Stimulated activated naive B cell treated with anti-CD40 and anti-IgM and Interleukin-4, amounts not matched to agents 10 μg/mL and 1 μg/mL and 100 μg/mL, for 72 hours (primary cell): ENCODE results near the gene TRIM26.
"Not testable (repeated sequence)": the region's sequence is repeated elsewhere in the genome, so short reads cannot be mapped to it uniquely, and the experiment has no call there.

ENCODE experiments used
- ATAC-seq, 2 donors: fragments of 150-1000 bp; cut with Tn5 transposase; replicated peaks; 2 replicates each; pipeline ENCODE4 v1.10.0; 2021; ENCODE audit warnings: moderate library complexity in 1 of 2
- DNase-seq: peaks from one replicate; pipeline ENCODE4 v3.0.0; 2021
- H3K27ac Mint-ChIP-seq: one replicate; pipeline ENCODE4 v1.8.0; 2022; ENCODE audit warnings: mild to moderate bottlenecking, mixed read lengths
- H3K27me3 Mint-ChIP-seq, 2 donors: one replicate each; pipeline ENCODE4 v1.8.0; 2022; ENCODE audit warnings: mixed read lengths in 2 of 2
- H3K36me3 Mint-ChIP-seq, 2 donors: one replicate each; pipeline ENCODE4 v1.8.0; 2022; ENCODE audit warnings: mixed read lengths in 2 of 2, mild to moderate bottlenecking in 1 of 2
- H3K4me1 Mint-ChIP-seq, 2 donors: one replicate each; pipeline ENCODE4 v1.8.0; 2022; ENCODE audit warnings: mixed read lengths in 2 of 2, mild to moderate bottlenecking in 1 of 2
- H3K4me3 Mint-ChIP-seq, 2 donors: one replicate each; pipeline ENCODE4 v1.8.0; 2022; ENCODE audit warnings: mild to moderate bottlenecking in 2 of 2, mixed read lengths in 2 of 2, moderate library complexity in 1 of 2
- H3K9me3 Mint-ChIP-seq, 2 donors: one replicate each; pipeline ENCODE4 v1.8.0; 2022; ENCODE audit warnings: mixed read lengths in 2 of 2, mild to moderate bottlenecking in 1 of 2

TRIM26 gene

DNA sequence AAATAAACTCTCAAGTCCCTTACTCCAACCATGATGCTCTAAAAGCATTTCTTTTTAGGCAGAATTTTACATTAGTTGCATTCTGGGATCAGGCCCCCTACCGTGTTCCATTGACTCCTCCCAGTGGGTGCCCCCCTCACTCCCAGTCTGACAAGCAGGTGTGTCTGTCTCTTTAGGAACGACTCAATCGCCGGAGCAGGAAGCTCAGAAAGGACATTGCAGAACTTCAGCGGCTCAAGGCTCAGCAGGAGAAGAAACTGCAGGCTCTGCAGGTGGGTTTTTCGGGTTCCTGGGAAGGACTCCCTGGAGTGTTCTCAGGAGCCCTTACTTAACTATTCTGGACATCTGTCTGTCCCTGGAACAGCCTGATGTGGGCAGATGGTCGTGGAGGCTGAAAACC lies 67.4 kb downstream of the TRIM26 start:
- no peaks in the 10 kb centered on the region for H3K36me3 Mint-ChIP-seq

DNA sequence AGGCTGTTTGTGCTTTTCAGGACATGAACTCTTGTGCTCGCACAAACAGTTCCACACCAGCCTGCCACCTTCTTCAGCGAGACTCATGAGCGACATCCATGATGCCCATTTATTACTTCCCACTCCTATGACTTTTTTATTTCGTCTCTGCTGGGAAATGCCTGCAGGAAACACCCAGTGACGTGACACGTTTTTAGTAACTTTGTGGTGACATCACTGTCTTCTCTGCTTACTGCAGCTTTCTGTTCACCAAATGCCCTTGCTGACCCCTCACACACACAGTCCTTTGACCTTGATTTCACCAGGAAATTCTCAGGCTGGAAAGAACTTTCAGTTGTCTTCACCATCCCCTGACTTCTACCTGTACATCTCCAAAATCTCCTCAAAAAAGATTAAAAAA lies 68.4 kb downstream of the TRIM26 start:
- Mint-ChIP-seq H3K27ac (no peak overlapping the region), H3K9me3 (no peaks in the 10 kb centered on the region), H3K4me3 (no peak overlapping the region), H3K27me3 (peaks cover 41 to 58% of the 10 kb centered on the region in 2 donors), H3K36me3 (no peaks in the 10 kb centered on the region), H3K4me1 (no peaks in the 10 kb centered on the region)
- DNase-seq (no peak), ATAC-seq (no peak)

More for the DNA sequence above, 67.4 kb downstream of the TRIM26 start:
- ATAC-seq: no peak
- Mint-ChIP-seq H3K4me1 (peaks cover 0 to 4% of the 10 kb centered on the region in 2 donors), H3K27me3 (peaks cover 43 to 58% of the 10 kb centered on the region in 2 donors), H3K27ac (no peak overlapping the region), H3K9me3 (no peaks in the 10 kb centered on the region), H3K4me3 (no peak overlapping the region)
- no peak for DNase-seq

DNA sequence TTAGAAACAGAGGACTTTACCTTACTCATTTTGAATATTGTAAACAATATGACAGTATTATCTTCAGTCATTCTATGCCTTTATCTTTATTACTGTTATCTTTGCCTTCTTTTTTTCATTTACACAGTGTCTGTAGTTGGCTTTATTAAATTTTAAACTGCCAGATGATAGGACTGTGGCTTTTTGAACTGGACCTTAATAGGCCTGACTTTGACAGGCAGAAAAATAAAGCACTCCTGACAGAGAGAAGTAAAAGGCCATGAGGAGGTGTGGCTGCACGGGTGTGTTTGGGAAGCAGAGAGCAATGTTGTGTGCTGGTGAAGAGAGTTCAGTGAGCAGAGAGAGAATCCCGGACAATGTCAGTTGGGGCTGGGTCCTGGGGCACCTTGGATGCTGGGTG lies 69.4 kb downstream of the TRIM26 start:
- H3K4me3 Mint-ChIP-seq: no peak overlapping the region
- no peak for DNase-seq
- no peaks in the 10 kb centered on the region for H3K4me1 Mint-ChIP-seq
- no peak overlapping the region for H3K27ac Mint-ChIP-seq
- H3K27me3 Mint-ChIP-seq: peaks cover 42 to 60% of the 10 kb centered on the region in 2 donors
- ATAC-seq: no peak
- H3K9me3 Mint-ChIP-seq: no peaks in the 10 kb centered on the region
- no peaks in the 10 kb centered on the region for H3K36me3 Mint-ChIP-seq

DNA sequence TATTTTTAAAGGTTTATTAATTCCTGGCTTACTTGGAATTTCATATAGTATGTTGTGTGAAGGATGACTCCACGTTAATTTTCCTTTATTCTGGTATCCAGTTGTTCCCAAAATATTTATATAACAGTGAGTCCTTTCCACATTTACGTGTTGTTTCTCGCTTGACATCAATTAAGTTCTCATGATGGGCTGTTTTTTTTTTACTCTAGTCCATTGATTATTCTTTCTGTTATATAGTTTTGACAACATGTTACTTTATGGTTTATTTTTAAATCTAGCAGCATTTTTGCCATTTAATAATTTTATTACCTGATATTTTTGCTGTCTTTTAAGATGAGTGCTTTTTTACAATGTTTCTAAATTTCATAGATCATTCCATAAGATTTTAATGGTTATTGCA lies 70.5 kb downstream of the TRIM26 start:
- ATAC-seq (no peak), DNase-seq (no peak)
- no peaks in the 10 kb centered on the region for H3K4me1 Mint-ChIP-seq
- H3K9me3 Mint-ChIP-seq: no peaks in the 10 kb centered on the region
- H3K27me3 Mint-ChIP-seq: peaks cover 40 to 66% of the 10 kb centered on the region in 2 donors
- no peaks in the 10 kb centered on the region for H3K36me3 Mint-ChIP-seq
- no peak overlapping the region for H3K4me3 Mint-ChIP-seq
- no peak overlapping the region for H3K27ac Mint-ChIP-seq

DNA sequence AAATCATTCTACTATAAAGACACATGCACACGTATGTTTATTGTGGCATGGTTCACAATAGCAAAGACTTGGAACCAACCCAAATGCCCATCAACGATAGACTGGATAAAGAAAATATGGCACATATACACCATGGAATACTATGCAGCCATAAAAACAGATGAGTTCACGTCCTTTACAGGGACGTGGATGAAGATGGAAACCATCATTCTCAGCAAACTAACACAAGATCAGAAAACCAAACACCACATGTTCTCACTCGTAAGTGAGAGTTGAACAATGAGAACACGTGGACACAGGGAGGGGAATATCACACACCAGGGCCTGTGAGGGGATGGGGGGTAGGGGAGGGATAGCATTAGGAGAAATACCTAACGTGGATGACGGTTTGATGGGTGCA lies 73.0 kb downstream of the TRIM26 start:
- ATAC-seq, DNase-seq, H3K9me3 Mint-ChIP-seq, H3K4me3 Mint-ChIP-seq, H3K4me1 Mint-ChIP-seq, H3K36me3 Mint-ChIP-seq, H3K27ac Mint-ChIP-seq: not testable (repeated sequence)
- peaks cover 45 to 60% of the 10 kb centered on the region in 2 donors for H3K27me3 Mint-ChIP-seq

DNA sequence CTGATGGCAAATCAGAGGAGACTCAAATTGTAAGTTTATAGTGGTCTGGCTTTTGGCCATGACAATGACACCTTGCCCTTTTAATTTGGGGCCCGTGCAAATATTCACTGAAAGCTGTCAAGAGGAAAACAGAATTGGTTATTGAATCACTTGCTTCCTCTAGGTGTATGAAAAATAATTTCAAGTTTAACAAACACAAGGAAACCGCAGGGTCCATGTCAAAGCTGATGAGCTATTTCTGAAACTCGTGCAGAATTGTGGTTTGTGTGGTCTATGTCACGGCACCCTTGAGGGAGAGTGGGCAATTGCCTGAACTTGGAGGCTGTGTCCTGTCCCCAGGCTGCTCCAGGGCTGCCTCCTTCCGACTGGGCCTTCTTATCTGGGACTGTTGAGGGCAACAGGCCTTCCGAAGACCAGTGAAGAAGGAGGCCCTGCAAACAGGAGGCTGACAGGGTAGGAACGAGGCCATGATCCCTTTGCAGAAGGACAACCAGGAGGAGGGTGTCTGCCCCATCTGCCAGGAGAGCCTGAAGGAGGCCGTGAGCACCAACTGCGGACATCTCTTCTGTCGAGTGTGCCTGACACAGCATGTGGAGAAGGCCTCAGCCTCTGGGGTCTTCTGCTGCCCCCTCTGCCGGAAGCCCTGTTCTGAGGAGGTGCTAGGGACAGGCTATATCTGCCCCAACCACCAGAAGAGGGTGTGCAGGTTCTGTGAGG lies 76.5 kb downstream of the TRIM26 start:
- Mint-ChIP-seq H3K4me3 (no peak overlapping the region), H3K36me3 (no peaks in the 10 kb centered on the region), H3K27ac (no peak overlapping the region), H3K9me3 (no peaks in the 10 kb centered on the region), H3K27me3 (peaks cover 42 to 62% of the 10 kb centered on the region in 2 donors), H3K4me1 (no peaks in the 10 kb centered on the region)
- DNase-seq (no peak), ATAC-seq (peak; percentile 23 to 38)

DNA sequence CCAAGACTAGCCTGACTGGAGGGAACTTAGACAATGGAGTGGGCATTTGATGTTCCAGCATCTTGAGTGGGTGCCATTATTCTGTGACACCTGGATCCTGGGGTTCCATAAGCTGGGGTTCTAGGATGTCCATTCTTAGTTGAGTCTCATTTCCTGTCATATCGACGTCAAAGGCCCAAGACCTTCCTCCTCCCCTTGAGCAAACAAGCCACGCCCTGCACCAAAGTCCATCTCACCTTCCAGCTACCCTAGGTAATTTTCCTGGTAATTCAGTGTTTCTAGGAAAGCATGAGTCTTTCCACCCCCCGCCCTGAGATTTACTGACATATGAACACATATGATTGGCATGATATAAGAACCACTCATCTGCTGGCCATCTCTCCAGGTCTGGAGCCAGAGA lies 77.4 kb downstream of the TRIM26 start, which contains the start of gene TRIM40:
Gene TRIM40, plus strand, starts transcription at position 384 of the 400 bp plus-strand sequence. CDS start 897 bp downstream, outside the sequence.
- Mint-ChIP-seq H3K27me3 (peaks cover 42 to 62% of the 10 kb centered on the region in 2 donors), H3K9me3 (no peaks in the 10 kb centered on the region), H3K27ac (no peak within 1 kb of the TSS), H3K4me1 (peaks cover 4% of the 10 kb centered on the region in 2 donors), H3K4me3 (no peak within 1 kb of the TSS), H3K36me3 (no peaks in the 10 kb centered on the region)
- no peak for ATAC-seq
- no peak for DNase-seq

DNA sequence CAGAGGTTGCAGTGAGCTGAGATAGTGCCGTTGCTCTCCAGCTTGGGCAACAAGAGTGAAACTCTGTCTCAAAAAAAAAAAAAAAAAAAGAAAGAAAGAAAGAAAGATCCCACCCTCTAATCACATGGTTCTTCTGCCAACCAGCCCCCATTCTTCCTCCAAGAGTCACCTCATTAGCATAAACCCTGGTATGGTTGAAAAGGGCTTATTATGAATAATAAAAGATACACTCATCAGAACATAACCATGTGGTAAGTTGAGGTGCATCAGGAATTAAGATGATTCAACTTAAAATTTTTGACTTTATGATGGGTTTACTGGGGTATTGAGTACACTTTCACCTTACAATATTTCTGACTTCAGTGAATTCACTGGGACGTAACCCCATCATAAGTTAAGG lies 78.1 kb downstream of the TRIM26 start:
- H3K27me3 Mint-ChIP-seq: peaks cover 45 to 59% of the 10 kb centered on the region in 2 donors

More for the DNA sequence above, 78.1 kb downstream of the TRIM26 start:
- ATAC-seq (no peak), DNase-seq (no peak)
- Mint-ChIP-seq H3K36me3 (no peaks in the 10 kb centered on the region), H3K4me1 (peaks cover 5 to 6% of the 10 kb centered on the region in 2 donors), H3K9me3 (no peaks in the 10 kb centered on the region), H3K4me3 (no peak overlapping the region), H3K27ac (no peak overlapping the region)
